ENCODE results near the gene ALCAM.
A peak's percentile ranks its signal among the peaks of the same experiment; 100 is the strongest.

ALCAM gene

DNA sequence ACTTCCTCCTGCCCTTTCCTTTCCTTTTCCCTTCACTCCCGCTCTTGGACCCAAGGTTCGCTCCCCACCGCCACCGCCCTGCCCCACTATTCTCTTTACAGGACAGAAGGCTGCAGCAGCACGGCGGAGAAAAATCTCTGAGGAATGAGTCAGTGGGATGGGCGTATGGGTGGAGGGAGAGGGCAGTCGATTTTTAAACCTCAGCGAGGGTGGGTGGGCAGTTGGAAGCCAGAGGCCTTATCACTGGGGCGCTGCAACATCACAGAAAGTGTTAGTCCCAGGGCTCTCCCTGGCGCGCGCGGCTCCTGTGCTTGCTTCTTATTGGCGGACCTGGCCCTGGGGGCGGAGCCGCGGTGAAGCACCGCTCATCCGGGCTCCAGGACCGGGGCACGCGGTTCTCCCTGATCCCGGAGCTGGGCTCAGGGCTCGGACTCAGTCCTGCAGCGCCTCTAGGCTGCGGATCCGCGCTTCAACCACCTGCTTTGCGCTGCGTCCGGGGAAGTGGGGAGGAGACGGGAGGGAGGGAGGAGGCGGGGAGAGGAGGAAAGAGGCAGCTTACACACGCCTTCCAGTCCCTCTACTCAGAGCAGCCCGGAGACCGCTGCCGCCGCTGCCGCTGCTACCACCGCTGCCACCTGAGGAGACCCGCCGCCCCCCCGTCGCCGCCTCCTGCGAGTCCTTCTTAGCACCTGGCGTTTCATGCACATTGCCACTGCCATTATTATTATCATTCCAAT, at the start of gene ALCAM:
Gene ALCAM, plus strand, starts transcription at position 584 of the 737 bp plus-strand sequence.
- DNase-seq = peak; percentile 5

DNA sequence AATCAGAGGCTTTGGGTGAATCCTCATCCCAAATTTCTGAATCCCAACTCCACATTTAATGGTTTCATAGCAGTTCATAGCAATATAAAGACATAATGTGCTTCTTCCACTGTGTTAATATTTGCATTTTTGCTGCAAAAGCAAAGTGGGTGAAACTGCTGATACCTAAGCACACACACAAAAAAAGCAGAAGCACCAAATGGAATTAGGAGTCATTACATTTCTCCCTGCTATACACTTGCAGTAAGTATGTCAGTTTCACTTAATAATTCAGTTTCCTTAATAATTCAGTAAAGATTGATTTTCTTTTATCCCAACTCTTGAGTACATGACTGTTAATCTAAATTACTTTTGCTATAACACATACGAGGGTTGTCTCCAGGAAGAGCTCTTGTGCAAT, 48.9 kb upstream of the ALCAM start:
- DNase-seq = no peak

DNA sequence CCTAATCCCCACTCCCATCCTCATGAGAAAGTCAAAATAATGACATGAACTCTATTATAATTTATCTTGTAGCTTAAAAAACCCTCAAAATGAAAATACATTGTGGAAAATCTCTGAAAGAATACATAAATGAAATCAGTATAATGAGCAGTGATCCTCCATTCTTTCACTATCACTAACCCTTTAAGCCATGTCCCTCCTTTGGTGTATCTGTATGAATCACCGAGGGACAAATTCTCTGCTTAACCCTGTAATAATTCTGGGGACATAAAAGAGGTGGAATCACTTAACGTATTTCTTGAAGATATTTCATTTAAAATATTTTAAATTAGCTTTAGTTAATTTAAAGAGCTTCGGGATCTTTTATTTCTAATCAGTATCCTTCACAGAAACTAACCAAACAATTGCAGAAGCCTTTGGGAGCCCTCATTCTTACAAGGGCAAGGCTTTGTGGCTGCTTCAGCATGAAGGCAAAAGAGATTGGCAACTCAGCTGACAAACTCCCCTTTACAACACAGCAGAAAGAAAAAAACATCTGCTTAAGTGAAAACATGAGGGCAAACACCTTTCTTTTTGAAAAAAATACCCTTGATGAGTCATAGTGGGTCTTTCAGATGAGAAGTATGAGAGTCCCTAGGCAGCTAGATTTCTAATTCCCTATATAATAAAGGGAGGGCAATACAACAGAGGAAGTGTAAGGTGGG, 44.0 kb upstream of the ALCAM start:
- no peak for DNase-seq

DNA sequence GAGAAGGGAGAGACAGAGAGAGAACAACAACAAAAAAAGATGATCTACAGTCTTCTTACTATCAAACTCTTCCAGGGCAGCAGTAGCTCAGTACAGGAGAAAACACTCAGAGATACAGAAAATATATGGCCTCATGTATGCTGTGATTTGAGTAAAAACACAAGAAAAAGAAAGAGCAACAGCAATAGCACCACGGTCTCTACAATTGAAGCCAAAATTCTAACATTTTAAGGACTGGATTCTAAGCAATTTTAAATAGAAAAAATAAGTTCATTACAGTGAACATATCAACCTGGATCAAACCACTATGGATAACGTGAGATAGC, 43.5 kb upstream of the ALCAM start:
- DNase-seq = no peak

DNA sequence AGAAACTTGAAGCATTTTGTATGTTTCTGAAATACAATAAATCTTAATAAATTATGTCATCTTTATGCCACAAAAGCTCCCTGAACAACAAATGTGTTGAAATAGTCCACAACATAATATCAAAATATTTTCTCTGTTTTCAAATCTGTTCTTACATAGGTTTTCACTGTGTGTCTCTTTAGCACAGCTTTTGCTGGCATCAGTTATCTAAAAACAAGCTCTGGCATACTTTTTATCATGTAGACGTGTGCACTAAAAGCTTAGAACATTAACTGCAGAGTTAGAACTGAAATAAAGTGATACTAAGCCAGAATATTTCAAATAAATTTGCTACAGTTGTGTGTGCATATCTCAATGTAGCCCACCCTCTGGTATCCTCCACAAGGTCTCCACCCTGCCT, 41.8 kb upstream of the ALCAM start:
- no peak for DNase-seq

DNA sequence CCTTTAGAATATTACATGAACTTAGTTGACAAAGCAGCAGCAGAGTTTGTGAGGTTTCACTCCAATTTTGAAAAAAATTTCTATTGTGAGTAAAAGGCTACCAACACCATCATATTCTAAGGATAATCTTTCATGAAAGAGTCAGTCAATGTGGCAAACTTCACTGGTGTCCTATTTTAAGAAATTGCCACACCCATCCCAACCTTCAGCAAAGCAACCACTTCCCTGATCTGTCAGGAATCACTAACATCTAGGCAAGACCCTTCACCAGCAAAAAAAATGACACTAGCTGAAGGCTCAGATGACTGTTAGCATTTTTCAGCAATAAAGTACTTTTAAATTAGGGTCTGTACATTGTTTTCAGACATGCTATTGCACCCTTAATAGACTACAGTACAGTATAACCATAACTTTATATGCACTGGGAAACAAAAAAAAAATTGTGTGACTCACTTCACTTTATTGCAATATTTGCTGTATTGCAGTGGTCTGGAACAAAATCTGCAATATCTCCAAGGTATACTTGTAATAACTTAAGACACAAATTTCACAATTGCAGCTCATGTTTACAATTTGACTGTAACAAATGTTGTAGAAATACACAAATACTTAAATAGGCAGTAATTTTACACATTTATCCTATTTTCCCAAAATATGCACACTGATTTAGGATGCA, 38.9 kb upstream of the ALCAM start:
- DNase-seq = no peak

DNA sequence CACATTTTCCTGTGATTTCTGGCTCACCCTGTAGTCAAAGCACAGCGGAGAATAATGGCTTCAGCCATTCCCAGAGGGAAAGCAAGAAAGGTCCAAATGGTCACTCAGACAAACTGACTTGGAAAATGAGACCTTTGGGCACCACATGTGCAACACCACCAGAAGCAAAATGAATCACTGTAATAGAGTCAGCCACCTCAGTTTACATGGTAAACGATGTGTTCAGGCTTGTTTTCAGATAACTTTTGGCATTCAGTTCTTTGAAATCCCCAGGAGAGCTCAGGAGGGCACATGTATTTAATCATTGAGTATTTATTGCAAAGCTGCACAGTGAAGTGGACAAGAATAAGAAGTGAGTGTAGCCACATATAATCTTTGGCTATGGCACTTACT, 38.4 kb upstream of the ALCAM start:
- no peak for DNase-seq

DNA sequence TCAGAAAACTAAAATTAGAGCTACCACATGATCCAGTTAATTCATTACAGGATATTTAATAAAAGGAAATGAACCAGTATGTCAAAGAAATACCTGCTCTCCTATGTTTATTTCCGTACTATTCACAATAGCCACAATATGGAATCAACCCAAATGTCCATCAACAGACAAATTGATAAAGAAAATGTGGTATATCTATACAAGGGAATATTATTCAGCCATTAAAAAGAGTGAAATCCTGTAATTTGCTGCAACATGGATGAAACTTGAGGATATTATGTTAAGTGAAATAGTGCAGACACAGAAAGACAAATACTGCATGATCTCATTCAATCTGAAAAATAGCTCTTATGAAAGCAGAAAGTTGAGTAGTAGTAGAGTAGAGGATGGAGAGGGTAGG, 33.7 kb upstream of the ALCAM start:
- no peak for DNase-seq

DNA sequence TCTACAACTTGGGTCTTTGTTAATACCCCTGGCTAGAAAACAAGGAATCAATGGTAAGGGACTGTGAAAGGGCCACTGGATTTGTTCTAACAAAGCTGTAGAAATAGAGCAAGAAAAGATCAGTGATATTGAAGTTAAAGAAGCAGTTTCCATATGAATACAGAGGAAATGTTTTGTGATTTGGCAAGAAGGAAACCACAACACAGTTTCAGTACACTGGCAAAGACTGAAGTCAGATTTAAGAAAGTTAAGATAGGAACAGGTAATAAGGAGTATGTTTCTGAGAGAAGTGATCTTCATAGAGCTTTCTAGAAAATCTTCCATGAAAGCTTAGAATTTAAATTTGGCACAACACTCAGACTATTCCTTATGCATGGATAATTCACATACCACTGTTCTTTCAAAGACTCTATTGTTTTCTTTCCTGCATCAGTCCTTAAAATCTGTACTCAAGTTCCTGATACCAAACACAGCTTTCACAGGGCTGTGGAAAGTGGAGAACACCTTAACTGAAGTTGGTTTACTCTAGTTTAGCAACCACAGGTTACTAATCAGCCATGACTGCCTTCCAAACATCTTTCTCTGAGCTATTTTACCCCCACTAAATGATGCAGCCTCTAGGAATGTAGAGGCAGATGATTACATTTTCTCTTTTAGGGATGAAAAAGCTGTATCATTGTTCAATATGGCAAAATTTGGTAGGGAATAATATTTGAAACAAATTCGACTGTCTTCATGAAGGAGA, 32.4 kb upstream of the ALCAM start:
- DNase-seq = no peak

DNA sequence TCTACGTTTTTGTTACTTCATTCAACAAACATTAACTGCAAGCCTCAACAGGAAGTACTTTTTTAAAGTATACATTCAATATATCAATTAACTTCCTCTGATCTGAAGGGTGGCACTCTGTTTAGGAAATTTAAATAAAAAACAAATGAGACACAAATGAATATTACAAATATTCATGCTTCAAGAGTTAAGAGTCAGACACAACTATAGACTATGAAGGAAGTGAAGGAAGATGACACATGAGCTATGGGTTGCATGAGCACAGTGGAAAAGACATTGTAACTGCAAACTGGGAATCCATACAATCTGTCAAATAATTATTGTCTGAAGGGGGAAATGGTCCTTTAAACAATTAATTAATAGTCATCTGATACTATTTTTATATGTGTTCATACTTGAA, 26.8 kb upstream of the ALCAM start:
- DNase-seq = no peak

DNA sequence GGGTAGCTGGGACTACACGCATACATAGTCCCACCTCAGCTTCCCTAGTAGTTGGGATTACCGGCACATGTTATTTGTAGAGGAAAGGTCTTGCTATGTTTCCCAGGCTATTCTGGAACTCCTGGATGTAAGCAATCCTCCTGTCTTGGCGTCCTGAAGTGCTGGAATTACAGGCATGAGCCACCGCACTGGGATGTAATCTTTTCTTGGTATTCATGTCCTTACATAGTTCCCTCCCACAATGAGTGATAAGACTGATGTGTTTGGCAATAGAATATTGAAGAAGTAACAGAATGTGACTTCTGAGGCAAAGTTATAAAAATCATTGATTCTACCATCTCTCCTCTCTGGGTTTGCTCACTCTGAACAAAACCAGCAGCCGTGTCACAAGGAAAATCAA, 22.7 kb upstream of the ALCAM start:
- DNase-seq = no peak

DNA sequence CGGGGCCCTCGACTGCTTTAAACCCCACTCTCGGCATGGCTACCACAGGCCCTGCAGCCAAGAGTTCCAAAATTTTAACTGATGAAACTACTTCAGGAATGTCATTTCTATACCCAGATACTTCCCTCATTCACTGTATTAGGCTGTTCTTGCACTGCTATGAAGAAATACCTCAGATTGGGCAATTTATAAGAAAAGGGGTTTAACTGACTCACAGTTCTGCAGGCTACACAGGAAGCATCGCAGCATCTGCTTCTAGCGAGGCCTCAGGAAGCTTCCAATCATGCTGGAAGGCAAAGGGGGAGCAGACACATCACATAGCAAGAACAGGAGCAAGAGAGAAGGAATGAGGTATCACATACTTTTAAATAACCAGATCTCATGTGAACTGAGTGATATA, 21.6 kb upstream of the ALCAM start:
- DNase-seq = no peak

DNA sequence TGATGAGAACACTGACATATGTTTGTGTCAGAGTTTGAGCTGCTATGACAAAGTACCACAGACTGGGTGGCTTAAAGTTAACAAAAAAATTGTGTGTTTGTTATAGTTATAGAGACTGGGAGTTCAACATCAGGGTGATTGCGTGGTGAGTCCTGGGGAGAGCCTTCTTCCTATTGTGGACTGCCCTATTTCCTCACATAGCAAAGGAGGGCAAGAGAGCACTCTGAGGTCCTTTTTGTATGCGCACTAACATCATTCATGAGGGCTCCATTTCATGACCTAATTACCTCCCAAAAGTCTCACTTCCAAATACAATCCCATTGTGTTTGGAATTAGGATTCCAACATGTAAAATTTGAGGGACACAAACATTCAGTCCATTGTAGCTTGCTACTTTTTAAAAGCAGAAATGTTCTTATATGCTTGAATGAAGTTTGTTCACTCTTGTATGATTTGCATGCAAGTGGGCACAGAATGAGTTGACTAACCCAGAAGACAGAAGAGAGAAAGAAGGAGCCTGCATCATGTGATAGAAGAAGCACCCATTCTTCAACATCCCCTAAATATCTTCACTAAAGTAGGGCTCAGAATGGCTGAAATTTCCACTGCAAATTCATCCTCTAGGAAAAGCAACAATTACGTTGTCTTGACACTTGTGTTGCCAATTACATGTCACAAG, 18.9 kb upstream of the ALCAM start:
- no peak for DNase-seq

DNA sequence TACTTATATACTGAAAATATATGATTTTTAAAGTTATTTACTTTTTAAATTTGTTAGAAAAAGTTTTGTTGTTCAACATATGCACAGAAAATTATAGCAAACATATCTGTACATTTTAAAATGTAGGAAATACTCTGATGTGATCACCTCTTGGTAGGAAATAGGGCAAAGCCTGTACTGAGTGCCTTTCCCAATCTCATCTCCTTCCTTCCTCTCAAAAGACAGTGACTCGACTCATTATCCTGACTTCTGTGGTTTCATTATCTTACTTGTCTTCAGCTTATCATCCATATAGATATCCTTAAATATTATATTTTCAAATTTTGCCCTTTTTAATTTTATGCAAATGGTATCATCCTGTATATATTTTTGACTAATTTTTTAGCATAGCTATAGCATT, 18.4 kb upstream of the ALCAM start:
- no peak for DNase-seq

DNA sequence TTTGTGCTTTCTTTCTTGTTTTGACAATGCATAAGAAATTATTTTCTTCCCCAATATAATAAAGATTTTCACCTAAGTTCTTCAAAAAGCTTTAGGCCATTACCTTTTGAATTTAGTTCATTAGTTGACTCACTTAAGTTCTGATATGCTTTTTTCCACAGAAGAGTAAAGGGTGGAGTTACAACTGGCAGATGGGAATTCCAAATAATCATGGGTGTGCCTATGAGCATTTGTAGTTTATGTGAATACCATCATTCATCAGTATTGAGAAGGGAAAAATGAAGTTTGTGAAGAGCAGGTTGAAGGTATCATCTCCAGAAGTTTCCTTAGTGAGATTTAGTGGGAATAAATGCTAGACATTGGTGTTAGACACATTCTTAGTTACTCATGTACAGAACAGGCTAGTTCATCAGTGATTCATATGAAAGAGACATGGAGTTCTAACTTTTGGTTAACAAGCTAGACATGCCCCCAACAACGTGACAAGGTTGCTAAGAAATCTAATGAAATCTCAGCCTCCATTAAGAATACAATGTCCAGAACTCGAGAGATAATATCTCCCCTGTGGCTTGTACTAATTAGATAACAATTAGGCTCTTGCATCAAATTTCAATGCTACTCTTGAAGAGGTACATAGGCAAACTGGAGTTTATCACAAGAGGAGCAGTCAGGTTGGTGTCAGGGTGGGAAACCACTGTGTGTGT, 16.9 kb upstream of the ALCAM start:
- DNase-seq = no peak

DNA sequence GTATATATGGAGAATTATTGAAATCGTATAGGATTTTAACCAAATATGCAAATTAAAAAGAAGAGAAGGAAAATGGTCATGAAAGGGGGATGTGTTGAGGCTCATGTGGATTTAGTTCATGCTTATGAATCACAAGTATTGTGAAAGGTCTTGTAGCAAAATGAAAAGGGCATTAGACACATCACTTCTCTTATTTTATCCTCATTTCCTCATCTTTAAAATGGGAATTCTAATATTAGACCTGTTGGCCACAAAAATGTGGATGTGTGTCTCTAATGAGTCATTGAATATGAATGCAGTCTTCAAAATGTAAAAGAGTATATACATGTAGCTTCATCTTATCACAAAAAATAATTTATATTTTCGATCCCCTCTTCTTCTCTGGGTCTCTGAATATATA, 14.9 kb upstream of the ALCAM start:
- no peak for DNase-seq

DNA sequence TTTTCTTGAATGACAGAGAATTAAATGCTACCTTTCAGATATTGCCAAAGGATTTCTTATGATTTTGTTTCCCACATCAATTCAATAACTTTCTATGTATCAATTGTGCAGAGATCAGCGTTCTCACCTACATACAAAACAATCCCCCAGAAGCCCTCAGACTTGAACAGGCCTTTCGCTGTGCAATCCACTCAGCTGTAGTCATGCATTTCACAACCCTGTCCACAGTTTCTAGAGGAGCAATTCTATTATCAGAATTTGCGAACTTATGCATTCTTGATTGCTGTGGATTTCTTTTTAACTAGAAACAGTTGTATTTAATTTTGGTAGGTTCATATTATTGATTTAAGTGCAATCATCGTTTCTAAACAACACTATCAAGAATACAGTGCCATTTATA, 13.7 kb upstream of the ALCAM start:
- DNase-seq = no peak

DNA sequence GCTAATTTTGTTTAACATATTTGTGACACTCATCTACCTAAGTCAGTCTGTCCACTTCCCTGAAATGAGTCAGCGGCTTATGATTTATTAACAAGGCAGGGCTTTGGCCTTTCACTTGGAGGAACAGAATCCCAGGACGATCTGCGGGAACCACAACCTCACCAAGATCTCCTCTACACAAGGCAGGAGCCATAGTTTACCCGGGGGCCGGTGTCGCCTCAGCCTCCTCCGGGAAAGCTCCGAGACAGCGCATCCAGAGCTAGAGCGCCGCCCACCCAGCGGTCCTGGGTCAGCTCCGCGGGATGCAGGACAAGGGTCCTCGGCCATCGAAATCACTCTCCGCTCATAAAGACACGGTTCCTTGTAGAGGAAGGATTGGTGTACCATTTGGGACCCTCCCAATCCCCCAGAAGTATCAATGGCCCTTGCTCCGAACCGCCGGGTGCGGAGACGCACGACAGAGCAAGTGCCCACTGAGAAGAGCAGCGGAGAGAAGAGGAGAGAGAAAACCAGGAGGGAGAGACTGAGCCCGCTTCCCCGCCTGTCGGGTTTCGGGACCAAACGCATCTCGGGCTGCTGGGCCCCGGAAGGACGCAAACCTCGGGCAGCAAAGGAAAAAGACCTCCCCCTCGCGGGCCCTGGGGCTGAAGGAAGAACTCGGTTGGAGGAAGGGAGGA, 13.1 kb upstream of the ALCAM start:
- DNase-seq = no peak

DNA sequence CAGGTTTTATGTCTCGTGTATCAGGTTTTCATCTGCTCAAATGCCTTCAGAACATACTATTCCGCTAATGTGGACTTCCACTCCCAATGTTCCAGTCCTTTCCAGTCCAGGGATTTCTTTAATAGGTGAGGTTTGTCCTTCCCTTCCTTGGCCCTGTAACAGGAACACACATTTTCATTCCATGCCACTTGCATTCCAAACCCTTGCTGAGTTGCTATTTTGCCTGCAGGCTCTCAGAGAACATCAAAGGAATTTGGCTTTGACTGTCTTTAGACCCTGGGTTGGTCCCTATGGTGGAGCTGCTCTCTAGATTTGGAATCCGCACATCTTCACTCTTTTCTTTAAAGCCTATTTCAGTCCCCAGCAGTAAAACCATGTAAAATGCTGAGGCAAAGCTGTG, 12.3 kb upstream of the ALCAM start:
- no peak for DNase-seq

DNA sequence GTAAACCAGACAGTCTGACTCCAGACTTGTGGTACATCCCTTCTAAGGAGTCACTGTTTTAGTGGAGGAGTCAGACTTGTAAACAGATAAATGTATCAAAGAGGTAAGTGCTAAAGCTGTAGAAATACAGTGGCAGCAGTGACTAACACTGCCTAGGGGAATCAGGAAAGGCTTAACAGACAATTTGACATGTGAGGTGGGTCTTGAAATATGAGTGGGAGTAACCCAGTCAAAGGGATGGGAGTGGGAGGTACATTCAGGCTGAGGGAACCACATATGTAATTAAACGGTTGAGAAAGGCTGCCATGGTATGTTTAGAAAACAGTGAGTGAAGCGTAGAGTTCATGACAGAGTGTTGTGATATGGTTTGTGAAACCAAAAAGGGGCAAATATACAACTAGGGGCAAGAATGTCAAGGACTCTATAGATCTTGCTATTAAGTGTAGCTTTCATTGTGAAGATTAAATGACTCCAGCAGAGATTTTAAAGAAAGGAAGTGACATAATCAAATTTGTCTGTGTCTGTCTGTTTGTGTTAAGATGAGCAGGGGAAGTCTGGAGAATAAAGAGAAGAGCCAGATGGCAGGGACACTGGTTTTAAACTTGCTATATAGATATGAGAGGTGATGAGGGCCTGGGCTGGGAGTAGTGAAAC, 11.2 kb upstream of the ALCAM start:
- DNase-seq = no peak

DNA sequence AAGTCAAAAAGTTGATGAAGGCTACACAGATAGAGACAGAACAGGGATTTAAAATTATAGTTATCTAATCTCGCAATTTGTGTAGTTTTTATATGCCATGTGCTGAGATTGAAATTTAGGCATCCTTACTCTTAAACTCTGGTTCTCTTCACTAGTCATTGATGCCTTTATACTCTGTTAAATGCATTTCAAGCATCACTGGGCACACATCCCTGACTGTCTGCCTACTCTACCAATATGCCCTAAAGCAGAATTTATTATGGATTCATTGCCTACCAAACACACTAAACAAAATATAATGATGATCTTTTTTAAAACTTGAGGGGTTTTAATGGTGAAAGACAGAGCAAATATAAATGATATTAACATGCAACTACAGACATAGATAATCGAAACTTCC, 10.3 kb upstream of the ALCAM start:
- DNase-seq = no peak
